Activated CD4-positive, CD25-positive, alpha-beta regulatory T cell treated with anti-CD3 and anti-CD28 coated beads, Interleukin-2, amount 50 U/mL, for 16 hours (primary cell): ENCODE measurements around the gene CCL16.
A peak's percentile ranks its signal among the peaks of the same experiment; 100 is the strongest.

ENCODE experiments used
- DNase-seq: peaks from one replicate; pipeline ENCODE4 v3.0.0-alpha.2; 2020; ENCODE audit warnings: low read depth, low spot score

The CCL16 gene

DNA sequence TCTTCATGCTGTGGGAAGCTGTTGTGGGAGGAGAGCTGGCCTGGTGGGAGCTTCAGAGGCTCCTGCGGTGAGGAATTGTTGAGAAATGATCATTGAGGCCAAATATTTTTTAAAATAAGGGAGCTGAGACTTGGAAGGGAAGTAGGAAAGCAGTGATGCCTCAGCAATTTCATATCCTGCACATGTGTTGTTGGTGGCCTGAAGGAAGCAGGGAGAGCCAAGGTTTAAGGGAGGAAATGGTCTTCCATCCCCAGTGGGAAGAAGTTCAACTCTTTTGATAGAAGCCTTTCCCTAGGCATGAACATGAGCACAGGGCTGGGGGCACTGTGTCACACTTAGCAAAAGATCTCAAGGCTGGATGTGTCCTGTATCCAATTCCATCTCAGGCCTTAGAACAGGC is 5.3 kb upstream of the CCL16 start, which contains the start of gene CCL14:
CCL14 (minus strand) TSS at position 87 of the 400 bp plus-strand sequence; CDS start at position 7, 80 bp downstream.
- DNase-seq = no peak

DNA sequence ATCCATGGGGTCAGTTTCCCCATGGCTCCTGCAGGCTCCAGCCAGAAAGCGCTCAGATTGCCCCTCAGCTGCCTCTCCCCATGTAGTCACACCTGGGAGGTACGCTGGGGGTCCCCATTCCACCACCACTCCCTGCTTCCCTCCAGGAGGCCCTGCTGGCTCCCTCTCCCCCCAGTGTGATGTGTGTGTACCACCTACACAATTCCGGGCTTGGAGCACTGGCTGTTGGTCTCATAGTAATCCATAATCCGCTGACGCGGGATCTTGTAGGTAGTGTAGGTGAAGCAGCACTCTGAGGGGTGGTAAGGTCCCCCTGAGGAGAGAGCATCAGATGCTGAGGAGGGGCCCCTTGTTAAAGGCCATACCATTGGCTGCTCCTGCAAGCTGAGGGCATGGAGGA is 2.8 kb upstream of the CCL16 start:
- DNase-seq = no peak

DNA sequence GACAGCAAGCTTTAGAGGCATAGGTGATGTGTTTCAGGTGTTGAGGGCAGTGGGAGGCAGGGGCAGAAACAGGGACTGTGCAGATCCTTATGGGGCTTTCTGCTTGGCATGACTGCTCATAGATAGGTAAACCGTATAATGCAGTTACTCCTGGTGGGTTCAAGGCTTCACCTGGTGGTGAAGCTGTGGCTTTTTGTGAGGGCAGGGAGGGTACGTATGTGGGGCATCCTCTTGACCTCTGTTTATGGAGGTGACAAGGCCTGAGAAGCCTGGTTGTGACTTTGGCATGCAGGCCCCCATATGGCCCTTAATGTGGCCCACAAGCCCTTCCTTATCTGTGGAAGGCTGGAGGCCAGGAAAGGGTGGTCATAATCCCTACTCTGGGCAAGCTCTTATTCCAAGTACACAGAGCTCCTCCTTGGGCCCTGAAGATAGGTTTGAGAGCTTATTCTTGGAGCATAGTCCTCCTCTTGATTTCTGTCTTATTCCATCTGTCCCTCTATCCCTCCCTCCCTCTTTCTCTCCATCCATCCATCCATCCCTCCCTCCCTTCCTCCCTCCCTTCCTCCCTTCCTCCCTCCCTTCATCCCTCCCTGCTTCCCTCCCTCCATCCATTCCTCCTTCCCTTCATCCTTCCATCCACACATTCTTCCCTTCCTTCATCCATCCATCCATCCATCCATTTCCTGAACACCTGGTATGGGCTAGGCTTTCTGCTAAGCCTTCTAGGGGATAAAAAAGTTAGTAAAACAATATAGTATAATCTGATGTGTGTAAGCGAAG is 1.3 kb upstream of the CCL16 start:
- DNase-seq = no peak

DNA sequence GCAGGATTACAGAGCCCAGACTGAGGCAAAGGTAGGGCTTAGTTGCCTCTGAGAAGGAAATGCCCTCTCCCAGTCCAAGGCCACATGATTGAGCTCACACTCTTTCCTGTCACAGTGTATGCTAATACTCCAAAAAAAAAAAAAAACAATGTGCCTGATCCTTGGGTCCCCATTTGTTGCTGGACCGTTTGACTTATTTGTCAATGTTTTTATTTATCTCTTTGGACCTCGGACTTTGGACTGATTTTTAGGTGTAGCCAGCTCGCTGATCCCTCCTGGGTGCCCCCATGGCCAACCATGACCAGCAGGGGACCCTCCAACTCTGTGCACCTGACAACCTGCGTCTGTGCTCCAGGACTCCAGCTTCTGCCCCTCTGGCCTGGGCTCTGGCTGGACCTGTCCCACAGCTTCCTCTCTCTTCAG is 622 bp upstream of the CCL16 start:
- DNase-seq = no peak

DNA sequence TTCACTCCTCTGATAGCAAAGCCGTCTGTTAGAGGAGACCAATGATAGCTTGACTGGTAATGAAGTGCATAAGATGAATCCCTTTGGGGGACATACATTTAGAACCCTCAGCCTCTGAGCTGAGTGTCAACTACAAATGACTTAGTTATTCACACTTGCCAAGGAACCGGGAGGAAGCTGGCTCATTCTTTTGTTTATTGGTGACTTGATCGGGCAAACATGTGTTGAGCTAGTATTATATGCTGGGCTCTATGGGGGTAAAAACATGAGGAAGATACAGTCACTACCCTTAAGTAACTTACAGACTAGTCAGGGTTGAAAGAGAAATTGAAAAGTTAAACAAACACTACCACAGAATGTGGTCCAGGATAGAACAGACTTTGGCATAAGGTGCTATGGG is 3.0 kb downstream of the CCL16 start:
- DNase-seq = no peak

DNA sequence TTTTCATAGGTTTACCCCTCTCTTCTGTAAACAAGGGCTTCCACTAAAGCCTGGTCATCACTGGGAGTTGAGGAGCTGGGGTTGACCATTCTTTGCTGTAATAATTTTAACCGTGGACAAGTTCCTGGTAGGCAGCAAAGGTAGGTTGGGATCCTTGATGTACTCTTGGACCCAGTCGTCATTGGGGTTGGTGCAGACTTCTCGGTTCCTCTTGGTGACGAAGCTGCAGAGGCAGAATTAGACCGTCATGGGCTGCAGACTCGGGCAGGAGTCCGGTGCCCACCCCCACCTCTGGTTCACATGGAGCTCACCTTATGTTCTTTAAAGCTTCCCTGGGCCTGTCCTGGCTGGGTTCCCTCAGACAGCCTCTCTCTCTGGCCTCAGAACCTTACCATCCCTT is 3.8 kb downstream of the CCL16 start:
- DNase-seq = no peak

DNA sequence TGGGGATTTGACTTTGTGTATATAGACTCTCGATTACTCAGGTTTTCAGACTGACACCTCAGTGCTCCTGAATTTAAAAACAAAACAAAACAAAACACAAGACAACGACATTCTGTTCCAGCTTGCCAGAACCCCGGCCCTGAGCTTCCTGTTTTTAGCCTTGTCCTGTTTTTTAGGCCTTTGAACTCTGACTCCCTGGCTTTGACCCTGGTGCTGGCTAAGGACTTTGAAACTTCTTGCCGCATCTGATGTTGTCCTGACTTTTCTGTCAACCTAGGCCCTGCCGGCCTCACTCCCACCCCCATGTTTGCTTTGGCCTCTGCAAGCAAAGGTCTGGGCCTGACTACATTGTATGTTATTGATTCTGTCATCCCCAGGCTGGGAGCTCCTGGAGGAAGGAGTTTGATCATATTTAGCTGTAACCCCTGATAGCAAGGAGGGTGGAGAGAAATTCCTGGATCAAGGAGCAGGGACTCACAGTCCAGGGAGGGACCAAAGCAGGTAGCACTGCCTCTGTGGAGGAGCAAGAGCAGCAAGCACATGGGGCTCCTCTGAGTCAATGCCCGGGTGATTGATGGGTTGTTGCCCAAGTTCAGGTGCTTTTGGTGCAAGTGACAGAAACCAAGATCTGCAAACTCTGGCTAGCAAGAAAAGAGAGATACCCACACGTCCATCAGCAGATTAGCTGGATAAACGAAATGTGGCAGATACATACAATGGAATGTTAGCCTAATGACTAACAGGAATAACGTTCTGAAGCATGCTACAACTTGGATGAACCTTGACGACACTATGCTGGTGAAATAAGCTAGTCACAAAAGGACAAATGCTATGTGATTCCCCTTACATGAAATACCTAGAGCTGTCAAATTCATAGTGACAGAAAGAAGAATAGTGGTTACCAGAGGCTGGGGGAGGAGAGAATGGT is 7.7 kb downstream of the CCL16 start:
- DNase-seq = no peak

DNA sequence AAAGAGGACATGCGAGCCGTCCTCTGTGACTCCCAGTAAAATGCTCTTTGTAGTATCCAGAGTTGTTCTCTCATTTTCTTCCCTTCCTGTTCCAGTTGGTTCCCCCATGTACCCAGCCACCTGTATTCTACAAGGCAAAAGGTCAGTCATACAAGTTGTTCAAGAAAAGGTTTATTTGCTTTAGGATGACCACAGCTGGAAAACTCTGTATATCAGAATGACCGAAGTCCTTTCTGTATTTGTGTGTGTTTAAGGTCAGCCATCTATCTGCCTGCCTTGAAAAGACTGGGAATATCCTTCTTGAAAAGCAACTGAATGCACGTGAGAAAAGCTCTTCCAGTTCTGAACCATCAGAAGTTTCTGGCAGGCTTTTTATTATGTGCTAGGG is 8.4 kb downstream of the CCL16 start:
- no peak for DNase-seq

DNA sequence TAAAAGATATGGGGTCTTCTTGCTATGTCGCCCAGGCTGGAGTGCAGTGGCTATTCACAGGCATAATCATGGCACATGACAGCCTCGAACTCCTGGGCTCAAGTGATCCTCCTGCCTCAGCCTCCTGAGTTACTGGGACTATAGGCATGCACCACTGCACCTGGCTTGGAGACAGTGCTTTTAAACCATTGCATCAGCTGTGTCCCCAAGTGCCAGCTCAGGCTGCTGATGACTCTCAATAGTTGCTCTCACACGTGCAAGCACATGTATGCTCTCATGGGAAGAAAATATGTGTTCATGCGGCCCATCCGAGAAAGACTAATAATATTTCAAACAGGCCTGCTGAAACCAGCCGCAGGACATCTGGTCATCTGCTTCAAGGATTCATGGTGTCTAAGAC is 8.8 kb downstream of the CCL16 start:
- DNase-seq = no peak

DNA sequence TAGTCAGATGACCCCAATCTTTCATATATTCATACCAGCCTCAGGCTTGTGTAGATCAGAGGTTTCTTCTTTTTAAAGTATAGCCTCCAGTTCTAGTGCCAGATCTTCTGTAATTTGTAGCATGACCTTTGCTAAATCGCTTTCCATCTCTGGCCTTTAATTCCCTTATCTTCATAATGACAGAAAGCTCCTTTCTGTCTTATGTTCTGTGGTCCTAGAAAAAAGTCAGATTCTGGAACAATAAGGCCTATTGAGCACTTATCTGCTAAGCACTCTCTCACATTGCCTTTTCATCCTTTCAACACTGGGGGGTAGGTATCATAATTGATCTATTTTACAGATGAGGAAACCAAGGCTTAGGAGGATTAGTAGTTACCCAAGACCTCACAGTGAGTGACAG is 9.2 kb downstream of the CCL16 start:
- no peak for DNase-seq

DNA sequence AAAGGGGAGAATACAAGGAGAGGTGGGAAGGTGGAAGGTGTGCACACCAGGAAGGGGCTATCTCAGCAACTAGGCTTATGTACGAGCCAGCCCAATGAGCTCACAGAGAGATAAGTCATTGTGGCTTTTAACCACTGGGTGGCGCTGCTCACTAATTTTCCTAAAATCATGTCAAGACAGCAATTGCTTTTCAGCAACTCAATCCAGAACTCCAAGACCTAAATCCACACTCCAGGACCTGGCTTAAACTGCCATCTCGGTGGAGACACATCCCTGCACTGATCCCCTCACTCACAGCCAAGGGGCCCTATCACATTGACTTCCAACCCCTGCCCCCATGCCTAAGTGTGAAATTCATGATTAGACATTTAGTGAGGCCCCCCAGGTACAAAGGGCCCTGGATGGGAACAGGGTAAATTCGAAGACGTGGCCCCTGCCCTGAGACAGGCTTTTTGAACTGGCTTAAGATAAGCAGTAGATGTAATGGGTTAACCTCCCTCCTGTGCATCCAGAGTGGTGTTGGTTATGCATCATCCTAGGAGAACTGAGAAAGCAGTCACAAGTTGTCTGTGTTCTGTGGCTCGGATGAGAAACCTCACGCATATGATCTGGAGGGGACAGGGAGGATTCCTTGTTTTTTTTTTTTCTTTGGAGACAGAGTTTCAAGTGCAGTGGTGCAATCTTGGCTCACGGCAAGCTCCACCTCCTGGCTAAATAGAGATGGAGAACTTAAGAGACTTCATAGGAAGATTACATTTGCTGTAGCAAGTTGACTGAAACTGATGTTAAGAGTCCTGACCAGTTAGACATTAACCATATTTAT is 11.5 kb downstream of the CCL16 start:
- DNase-seq = peak; percentile 54

DNA sequence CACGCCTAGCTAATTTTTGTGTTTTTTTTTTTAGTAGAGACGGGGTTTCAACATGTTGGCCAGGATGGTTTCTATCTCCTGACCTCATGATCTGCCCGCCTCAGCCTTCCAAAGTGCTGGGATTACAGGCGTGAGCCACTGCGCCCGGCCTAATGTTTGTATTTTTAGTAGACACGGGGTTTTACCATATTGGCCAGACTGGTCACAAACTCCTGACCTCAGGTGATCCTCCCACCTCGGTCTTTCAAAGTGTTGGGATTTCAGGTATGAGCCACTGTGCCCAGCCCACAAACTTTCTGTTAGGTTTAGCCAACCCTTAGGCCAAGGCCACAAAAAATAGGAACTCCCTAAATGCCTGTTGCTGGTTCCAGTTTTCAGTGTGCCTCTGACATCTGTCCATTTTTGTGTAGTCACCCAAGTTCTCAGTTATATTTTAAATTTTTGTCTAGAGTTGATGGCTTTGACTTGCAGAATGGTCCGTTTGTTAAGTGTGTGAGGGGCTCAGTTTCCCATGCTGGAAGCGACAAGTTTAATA is 12.7 kb downstream of the CCL16 start:
- DNase-seq = no peak

DNA sequence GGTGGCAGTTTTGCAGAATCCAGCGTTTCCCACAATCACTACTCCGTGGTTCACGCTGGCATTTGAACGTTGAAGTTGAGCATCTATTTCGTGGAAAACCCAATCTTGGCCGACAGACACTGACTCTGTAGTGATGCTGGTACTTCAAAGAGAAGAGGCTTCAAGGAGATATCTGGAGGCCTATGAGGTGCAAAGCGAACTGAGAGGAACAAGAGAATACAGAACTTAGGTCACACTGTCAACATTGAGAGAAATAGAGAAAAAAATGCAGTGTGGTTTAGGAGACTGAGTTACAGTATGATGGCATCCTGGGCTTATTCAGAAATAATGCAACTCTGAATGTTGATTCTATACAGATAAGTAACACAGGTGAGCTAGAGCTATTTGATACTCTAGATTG is 16.0 kb downstream of the CCL16 start:
- DNase-seq = no peak

DNA sequence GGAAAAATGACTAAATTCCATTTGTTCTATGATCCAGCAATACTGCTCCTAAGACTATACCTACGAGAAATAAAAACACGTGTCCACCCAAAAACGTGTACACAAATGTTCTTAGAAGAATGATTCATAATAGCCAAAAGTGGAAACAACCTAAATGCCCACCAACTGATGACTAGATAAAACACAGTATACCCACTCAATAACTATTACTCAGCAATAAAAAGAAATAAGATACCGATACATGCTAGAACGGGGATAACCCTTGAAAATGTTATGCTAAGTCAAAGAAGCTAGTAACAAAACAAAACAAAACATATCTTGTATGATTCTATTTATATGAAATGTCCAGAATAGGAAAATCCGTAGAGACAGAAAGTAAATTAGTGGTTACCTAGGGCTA is 17.6 kb downstream of the CCL16 start:
- no peak for DNase-seq

DNA sequence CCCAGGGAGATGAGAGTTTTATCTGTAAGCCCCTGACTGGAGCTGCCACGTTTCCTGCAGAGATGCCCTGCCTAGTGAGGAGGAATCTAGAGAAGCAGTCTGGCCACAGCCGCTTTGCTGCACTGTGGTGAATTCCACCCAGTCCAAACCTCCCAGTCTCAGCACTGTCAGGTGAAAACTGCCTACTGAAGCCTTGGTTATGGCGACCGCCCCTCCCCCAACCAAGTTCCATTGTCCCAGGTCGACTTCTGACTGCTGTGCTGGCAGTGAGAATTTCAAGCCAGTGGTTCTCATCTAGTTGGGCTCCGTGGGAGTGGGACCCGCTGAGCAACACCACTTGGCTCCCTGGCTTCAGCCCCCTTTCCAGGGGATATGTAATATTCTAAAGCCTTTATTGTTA is 27.6 kb downstream of the CCL16 start:
- no peak for DNase-seq

DNA sequence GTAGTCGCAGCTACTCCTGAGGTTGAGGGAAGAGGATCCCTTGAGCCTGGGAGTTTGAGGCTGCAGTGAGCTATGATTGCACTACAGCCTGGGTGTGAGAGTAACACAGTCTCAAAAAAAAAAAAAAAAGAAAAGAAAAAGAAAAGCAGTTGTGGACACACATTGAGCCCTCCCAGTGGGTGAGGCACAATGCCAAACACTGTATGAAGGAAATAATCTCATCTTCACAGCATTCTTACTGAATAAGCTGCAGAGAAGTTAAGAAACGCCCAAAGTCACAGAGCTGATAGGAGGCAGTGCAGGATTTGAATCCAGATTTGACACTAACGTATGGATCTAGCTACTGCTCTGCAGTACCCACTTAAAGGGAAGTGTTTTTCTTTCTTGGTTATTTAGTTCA is 31.9 kb downstream of the CCL16 start:
- no peak for DNase-seq

DNA sequence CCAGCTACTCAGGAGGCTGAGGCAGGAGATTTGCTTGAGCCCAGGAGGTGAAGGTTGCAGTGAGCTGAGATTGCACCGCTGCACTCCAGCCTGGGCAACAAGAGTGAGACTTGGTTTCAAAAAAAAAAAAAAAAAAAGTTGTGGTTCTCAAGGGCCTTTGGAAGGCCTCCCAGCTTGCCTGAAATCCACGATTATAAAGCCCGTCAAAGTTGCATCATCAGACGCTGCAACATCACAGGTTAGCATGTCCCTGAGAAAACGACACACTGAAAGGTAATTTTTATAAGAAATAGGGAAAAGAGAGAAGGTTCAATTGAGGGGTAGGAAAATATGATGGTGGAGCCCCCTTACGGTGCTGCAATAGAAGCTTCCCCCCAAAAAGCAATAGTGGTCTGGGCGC is 33.2 kb downstream of the CCL16 start:
- DNase-seq = no peak

DNA sequence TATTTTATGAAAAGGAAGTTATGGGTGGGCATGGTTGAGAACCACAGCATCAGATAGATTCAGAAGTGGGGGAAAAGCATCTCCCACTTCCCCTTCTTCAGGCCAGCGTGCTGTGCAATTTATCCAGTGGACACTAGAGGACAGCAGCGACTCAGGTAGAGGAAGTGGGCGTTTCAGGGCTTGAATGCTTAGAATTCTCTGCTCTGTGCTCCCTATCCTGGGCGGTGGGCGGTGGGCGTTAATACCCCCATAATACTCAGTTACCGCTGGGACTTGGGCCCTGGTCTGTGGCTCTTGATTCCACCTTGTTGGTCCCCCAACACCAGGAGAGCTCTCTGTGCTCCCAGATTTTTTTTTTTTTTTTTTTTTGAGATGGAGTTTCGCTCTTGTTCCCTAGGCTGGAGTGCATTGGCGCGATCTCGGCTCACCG is 34.1 kb downstream of the CCL16 start:
- DNase-seq = no peak

DNA sequence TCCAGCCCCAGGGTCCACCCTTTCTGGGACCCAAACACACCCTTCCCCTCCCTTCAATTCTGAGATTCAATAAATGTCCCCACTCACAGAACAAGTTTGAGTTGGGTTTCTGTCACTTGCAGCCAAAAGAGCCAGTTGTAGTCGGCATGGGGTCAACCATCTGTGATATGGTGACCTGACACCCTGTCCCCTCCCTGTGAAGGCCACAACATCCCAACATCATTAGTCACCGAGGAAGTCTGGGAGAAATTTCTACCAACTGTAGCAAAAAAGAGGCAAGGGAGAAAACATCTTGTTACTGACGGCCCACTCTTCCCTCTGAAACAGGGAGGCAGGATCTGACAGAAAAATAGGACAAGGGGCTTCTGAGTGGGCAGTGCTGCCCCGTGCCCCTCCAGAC is 37.1 kb downstream of the CCL16 start:
- no peak for DNase-seq

DNA sequence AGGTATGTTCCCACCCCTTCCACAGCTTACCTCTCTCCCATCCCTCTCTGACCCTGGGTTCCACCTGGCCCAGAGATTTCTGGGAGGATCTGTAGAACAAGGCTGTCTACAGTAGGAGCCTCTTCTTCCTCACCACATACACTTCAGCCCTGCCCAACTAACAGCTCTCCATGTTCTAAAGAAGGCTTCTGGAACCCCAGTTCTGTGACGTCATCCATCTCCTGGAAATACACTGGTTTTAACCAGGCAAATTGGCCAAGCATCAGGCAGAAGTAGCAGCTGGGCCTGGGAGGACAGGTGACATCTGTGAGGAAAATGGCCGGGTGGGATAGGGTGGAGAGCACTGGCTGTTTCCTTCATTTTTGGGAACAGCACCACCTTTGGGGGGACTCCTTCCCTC is 37.8 kb downstream of the CCL16 start, which contains the start of gene LYZL6:
LYZL6 (minus strand) TSS at position 177 of the 400 bp plus-strand sequence. CDS start 4,357 bp downstream, outside the sequence.
- no peak for DNase-seq

DNA sequence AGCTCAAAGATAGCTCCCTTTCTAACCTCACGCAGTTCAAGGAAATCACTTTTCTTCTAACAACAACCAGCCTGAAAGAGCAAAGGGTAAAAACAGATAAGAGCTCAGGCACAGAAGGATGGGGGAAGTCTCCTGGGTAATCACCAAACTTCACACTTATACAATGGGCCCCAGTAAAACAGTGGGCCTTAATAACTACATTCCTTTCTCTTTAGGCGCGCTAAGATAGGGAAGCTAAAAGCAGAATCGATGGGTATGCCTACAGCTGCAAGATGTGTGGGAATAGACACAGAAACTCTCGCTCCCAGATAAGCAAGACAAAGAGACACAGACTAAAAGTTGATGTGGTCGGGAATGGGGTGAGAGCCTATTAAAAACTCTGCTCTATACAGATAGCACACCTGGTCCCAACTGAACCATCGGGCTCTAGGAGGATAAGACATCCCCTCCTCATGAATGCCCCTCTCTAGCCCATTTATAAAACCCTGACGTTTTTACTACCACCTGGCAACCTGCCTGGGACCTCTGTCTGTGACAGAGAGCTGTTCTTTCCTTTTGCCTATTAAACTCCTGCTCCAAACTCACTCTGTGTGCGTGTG is 38.6 kb downstream of the CCL16 start:
- DNase-seq = no peak
